ENCODE measurements around the gene ARSK. TPM values are rescaled to one million over a fixed set of nuclear protein-coding genes. Genes with fewer than 3 reads are reported as not detected.
"Not testable (repeated sequence)": the region's sequence is repeated elsewhere in the genome, so short reads cannot be mapped to it uniquely, and the experiment has no call there.

The ARSK gene
- total RNA-seq, 1 experiment from 2014 or later, result 13.4 TPM

GRCh38 chr5:95620870-95621838, 66.3 kb downstream of the ARSK start:
- DNase-seq (ENCODE audit: low read depth), result peak; percentile 29

- DNase-seq (ENCODE audit: low read depth), result no peak
These were observed 67.1 kb downstream of the ARSK start for GRCh38 chr5:95621839-95622629.

- DNase-seq (ENCODE audit: low read depth), result no peak
These were observed 68.8 kb downstream of the ARSK start for GRCh38 chr5:95623706-95624105.

- DNase-seq (ENCODE audit: low read depth), result no peak
These were observed 69.5 kb downstream of the ARSK start for GRCh38 chr5:95624368-95624767.

GRCh38 chr5:95626701-95627100, 71.8 kb downstream of the ARSK start:
- no peak for DNase-seq (ENCODE audit: low read depth)

GRCh38 chr5:95627971-95628810, 73.3 kb downstream of the ARSK start:
- no peak for DNase-seq (ENCODE audit: low read depth)

- DNase-seq (ENCODE audit: low read depth), result no peak
These were observed 74.0 kb downstream of the ARSK start for GRCh38 chr5:95628933-95629332.

GRCh38 chr5:95630394-95630917, 75.6 kb downstream of the ARSK start:
- no peak for DNase-seq (ENCODE audit: low read depth)

GRCh38 chr5:95631255-95631958, 76.5 kb downstream of the ARSK start:
- DNase-seq (ENCODE audit: low read depth), result peak; percentile 89

- peak; percentile 89 for DNase-seq (ENCODE audit: low read depth)
These were observed 77.2 kb downstream of the ARSK start for GRCh38 chr5:95631991-95632675.

GRCh38 chr5:95632942-95633341, 78.0 kb downstream of the ARSK start:
- not testable (repeated sequence) for DNase-seq (ENCODE audit: low read depth)

GRCh38 chr5:95633671-95634070, 78.8 kb downstream of the ARSK start:
- DNase-seq (ENCODE audit: low read depth), result no peak

GRCh38 chr5:95634081-95634480, 79.2 kb downstream of the ARSK start:
- DNase-seq (ENCODE audit: low read depth), result no peak

GRCh38 chr5:95638632-95639031, 83.7 kb downstream of the ARSK start:
- DNase-seq (ENCODE audit: low read depth), result no peak

GRCh38 chr5:95641741-95642220, 86.9 kb downstream of the ARSK start:
- DNase-seq (ENCODE audit: low read depth), result no peak

GRCh38 chr5:95643152-95643551, 88.3 kb downstream of the ARSK start:
- no peak for DNase-seq (ENCODE audit: low read depth)

- DNase-seq (ENCODE audit: low read depth), result peak; percentile 72
These were observed 89.6 kb downstream of the ARSK start for GRCh38 chr5:95644351-95645042.

- DNase-seq (ENCODE audit: low read depth), result not testable (repeated sequence)
These were observed 91.3 kb downstream of the ARSK start for GRCh38 chr5:95646226-95646568.
